ENCODE results near the gene LOC128125822.
"Not testable (repeated sequence)": the region's sequence is repeated elsewhere in the genome, so short reads cannot be mapped to it uniquely, and the experiment has no call there.

LOC128125822 gene

DNA sequence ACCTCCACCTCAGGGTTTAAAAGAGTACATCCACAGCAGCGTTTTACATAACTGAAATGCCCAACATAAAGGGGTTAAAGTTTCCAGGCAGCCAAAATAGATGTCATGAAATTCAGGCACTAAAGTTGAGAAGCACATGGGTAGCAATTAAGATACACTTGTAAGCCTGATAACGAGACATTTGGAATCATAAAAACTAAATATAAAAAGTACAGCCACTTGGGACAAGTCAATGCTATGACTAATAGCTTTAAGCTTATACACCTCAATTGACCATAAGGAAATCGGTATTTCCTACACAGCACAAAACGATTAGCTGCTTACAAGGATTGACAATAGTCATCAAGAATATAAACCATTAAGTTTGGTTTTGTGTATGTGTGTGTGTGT is 11.8 kb downstream of the LOC128125822 start:
- intact Hi-C loops (cut with micrococcal nuclease; ENCODE audit: unreplicated experiment): no loop called here
- Histone ChIP-seq H3K9me3 (ENCODE audit: insufficient read depth, low read depth) (no peaks in the 10 kb centered on the region), H4K20me1 (ENCODE audit: insufficient read depth) (peaks cover 6% of the 10 kb centered on the region; the same call in 1 of the 2 replicates), H3K79me2 (ENCODE audit: low read depth) (no peaks in the 10 kb centered on the region), H3K9me2 (ENCODE audit: insufficient read depth) (no peaks in the 10 kb centered on the region), H2AFZ (no peak overlapping the region), H3K27ac (no peak overlapping the region), H3F3A (ENCODE audit: insufficient read depth, low read depth) (peaks cover 21% of the 10 kb centered on the region), H3K27me3 (ENCODE audit: insufficient read depth, low read depth) (no peaks in the 10 kb centered on the region), H3K4me3 (no peak overlapping the region), H3K4me1 (replicated peaks; ENCODE audit: insufficient read depth) (no peaks in the 10 kb centered on the region), H3K36me3 (ENCODE audit: low read depth) (peaks cover 22% of the 10 kb centered on the region), H3K4me2 (no peak overlapping the region)
- no TSS peak for BruUV-seq (replicated peaks)
- CTCF ChIA-PET: no interaction called here
- no peak for TF ChIP-seq EZH2 (IDR thresholded peaks at IDR 0.05; ENCODE audit: low read depth)
- TF ChIP-seq, protein P1, sequence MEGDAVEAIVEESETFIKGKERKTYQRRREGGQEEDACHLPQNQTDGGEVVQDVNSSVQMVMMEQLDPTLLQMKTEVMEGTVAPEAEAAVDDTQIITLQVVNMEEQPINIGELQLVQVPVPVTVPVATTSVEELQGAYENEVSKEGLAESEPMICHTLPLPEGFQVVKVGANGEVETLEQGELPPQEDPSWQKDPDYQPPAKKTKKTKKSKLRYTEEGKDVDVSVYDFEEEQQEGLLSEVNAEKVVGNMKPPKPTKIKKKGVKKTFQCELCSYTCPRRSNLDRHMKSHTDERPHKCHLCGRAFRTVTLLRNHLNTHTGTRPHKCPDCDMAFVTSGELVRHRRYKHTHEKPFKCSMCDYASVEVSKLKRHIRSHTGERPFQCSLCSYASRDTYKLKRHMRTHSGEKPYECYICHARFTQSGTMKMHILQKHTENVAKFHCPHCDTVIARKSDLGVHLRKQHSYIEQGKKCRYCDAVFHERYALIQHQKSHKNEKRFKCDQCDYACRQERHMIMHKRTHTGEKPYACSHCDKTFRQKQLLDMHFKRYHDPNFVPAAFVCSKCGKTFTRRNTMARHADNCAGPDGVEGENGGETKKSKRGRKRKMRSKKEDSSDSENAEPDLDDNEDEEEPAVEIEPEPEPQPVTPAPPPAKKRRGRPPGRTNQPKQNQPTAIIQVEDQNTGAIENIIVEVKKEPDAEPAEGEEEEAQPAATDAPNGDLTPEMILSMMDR (conservative IDR thresholded peaks at IDR 0.05): no peak
- no peak for DNase-seq
- POLR2A ChIA-PET (ENCODE audit: unreplicated experiment): interaction anchor here (0.5 kb wide), 1 partner anchor 72 kb away, joined by 3 read pairs; no protein-coding TSS in a partner anchor

DNA sequence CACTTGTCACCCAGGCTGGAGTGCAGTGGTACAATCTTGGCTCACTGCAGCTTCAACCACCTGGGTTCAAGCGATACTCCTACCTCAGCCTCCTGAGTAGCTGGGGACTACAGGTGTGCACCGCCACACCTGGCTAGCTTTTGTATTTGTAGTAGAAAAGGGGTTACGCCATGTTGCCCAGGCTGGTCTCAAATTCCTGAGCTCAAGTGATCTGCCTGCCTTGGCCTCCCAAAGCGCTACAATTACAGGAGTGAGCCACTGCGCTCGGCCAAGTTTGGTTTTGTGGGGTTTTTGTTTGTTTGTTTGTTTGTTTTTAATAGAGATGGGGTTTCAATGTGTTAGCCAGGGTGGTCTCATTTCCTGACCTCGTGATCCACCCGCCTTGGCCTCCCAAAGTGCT is 12.3 kb downstream of the LOC128125822 start:
- ChIA-PET POLR2A (ENCODE audit: unreplicated experiment) (interaction anchor here (0.5 kb wide), 1 partner anchor 71 kb away, joined by 3 read pairs; no protein-coding TSS in a partner anchor), CTCF (no interaction called here)
- DNase-seq: no peak
- no peaks in the 10 kb centered on the region for H3K79me2 ChIP-seq (ENCODE audit: low read depth)
- intact Hi-C loops (cut with micrococcal nuclease; ENCODE audit: unreplicated experiment): no loop called here
- peaks cover 2% of the 10 kb centered on the region; the same call in 1 of the 2 replicates for H4K20me1 ChIP-seq (ENCODE audit: insufficient read depth)
- BruUV-seq (replicated peaks): no TSS peak
- no peak for TF ChIP-seq EZH2 (IDR thresholded peaks at IDR 0.05; ENCODE audit: low read depth)
- TF ChIP-seq, protein P1 (conservative IDR thresholded peaks at IDR 0.05): no peak
- no peak overlapping the region for H3K27ac ChIP-seq
- no peaks in the 10 kb centered on the region for H3K27me3 ChIP-seq (ENCODE audit: insufficient read depth, low read depth)
- H3K4me2 ChIP-seq: no peak overlapping the region
- H3K9me2 ChIP-seq (ENCODE audit: insufficient read depth): no peaks in the 10 kb centered on the region
- peaks cover 17% of the 10 kb centered on the region for H3K36me3 ChIP-seq (ENCODE audit: low read depth)
- no peaks in the 10 kb centered on the region for H3K4me1 ChIP-seq (replicated peaks; ENCODE audit: insufficient read depth)
- H3K9me3 ChIP-seq (ENCODE audit: insufficient read depth, low read depth): no peaks in the 10 kb centered on the region
- H2AFZ ChIP-seq: no peak overlapping the region
- H3F3A ChIP-seq (ENCODE audit: insufficient read depth, low read depth): peaks cover 17% of the 10 kb centered on the region; the same call in 1 of the 2 replicates
- H3K4me3 ChIP-seq: no peak overlapping the region

DNA sequence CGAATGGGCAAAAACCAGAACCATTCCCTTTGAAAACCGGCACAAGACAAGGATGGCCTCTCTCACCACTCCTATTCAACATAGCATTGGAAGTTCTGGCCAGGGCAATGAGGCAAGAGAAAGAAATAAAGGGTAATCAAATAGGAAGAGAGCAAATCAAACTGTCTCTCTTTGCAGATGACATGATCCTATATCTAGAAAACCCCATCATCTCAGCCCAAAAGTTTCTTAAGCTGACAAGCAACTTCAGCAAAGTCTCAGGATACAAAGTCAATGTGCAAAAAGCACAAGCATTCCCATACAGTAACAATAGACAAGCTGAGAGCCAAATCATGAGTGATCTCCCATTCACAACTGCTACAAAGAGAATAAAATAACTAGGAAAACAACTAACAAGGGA is 13.4 kb downstream of the LOC128125822 start:
- H3K27ac ChIP-seq; CTCF ChIA-PET; H4K20me1 ChIP-seq (ENCODE audit: insufficient read depth); H3K4me3 ChIP-seq; H2AFZ ChIP-seq; DNase-seq; H3K79me2 ChIP-seq (ENCODE audit: low read depth); H3K4me1 ChIP-seq (replicated peaks; ENCODE audit: insufficient read depth); H3K4me2 ChIP-seq; H3K27me3 ChIP-seq (ENCODE audit: insufficient read depth, low read depth); BruUV-seq (replicated peaks); H3K9me3 ChIP-seq (ENCODE audit: insufficient read depth, low read depth); H3K36me3 ChIP-seq (ENCODE audit: low read depth); H3K9me2 ChIP-seq (ENCODE audit: insufficient read depth); intact Hi-C loops (cut with micrococcal nuclease; ENCODE audit: unreplicated experiment): not testable (repeated sequence)
- POLR2A ChIA-PET (ENCODE audit: unreplicated experiment): interaction anchor here (0.6 kb wide), 1 partner anchor 13 kb away, joined by 3 read pairs; no protein-coding TSS in a partner anchor
- H3F3A ChIP-seq (ENCODE audit: insufficient read depth, low read depth): peaks cover 12% of the 10 kb centered on the region; the same call in 1 of the 2 replicates

DNA sequence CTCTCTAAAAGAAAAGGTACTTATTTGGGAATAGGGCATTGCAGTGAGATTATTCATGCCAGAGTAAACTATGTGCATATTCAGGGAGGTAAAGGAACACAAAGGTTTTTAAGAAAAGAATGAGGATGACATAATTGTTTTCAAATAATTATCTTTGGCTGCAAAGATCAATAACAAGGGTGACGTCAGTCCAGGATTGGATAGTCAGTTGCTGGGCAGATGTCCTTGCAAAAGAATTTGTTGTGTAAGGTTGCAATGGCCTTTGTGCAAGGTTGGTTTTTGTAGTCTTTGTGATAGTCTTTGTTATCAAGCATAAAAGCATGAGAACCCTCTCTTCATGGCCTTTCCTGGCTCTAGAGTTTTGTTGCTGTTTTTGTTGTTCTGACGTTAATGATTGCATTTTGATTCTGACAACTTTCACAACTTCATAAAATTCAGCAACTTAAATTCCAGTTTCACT is 17.7 kb downstream of the LOC128125822 start:
- Histone ChIP-seq H3K9me2 (ENCODE audit: insufficient read depth) (no peaks in the 10 kb centered on the region), H3K9me3 (ENCODE audit: insufficient read depth, low read depth) (no peaks in the 10 kb centered on the region), H3K4me3 (no peak overlapping the region), H2AFZ (no peak overlapping the region), H3F3A (ENCODE audit: insufficient read depth, low read depth) (no peaks in the 10 kb centered on the region), H3K4me1 (replicated peaks; ENCODE audit: insufficient read depth) (no peaks in the 10 kb centered on the region), H3K27me3 (ENCODE audit: insufficient read depth, low read depth) (no peaks in the 10 kb centered on the region), H4K20me1 (ENCODE audit: insufficient read depth) (no peaks in the 10 kb centered on the region), H3K79me2 (ENCODE audit: low read depth) (no peaks in the 10 kb centered on the region), H3K36me3 (ENCODE audit: low read depth) (no peaks in the 10 kb centered on the region), H3K27ac (no peak overlapping the region), H3K4me2 (no peak overlapping the region)
- no peak for DNase-seq
- intact Hi-C loops (cut with micrococcal nuclease; ENCODE audit: unreplicated experiment): no loop called here
- ChIA-PET CTCF (no interaction called here), POLR2A (ENCODE audit: unreplicated experiment) (no interaction called here)
- BruUV-seq (replicated peaks): no TSS peak
- TF ChIP-seq EZH2 (IDR thresholded peaks at IDR 0.05; ENCODE audit: low read depth): no peak
- TF ChIP-seq, protein P1 (conservative IDR thresholded peaks at IDR 0.05): no peak
